HL-60 (cell line): ENCODE measurements around the gene ATP6V1E1.

ENCODE experiments used
- CTCF ChIP-seq: IDR thresholded peaks from one replicate; pipeline ENCODE4 v1.5.1; 2011; ENCODE audit warnings: low read length, control low read depth, inconsistent platforms; ENCODE audit not compliant: insufficient read depth
- POLR2AphosphoS5 ChIP-seq: IDR thresholded peaks from 2 replicates; pipeline ENCODE4 v1.6.1; 2012; ENCODE audit warnings: low read depth
- REST ChIP-seq: IDR thresholded peaks from 2 replicates; pipeline ENCODE4 v1.6.1; 2012; ENCODE audit warnings: low read depth; ENCODE audit not compliant: insufficient replicate concordance

- TF ChIP-seq CTCF (no peak), REST (no peak), POLR2AphosphoS5 (no peak)
These were observed 10.7 kb upstream of the ATP6V1E1 start for GRCh38 chr22:17639247-17639741.
